Effector CD4-positive, alpha-beta T cell (primary cell): ENCODE measurements around the gene SEMA4D.

Experiments
- DNase-seq: peaks from one replicate; pipeline ENCODE4 v3.0.0-alpha.2; 2020

The SEMA4D gene

GRCh38 chr9:89464300-89464901 is 33.5 kb downstream of the SEMA4D start:
- no peak for DNase-seq

- DNase-seq, result no peak
These were observed 34.9 kb downstream of the SEMA4D start for GRCh38 chr9:89462817-89463683.

GRCh38 chr9:89462199-89462598 is 35.7 kb downstream of the SEMA4D start:
- DNase-seq, result no peak

- DNase-seq, result peak; percentile 34
These were observed 36.6 kb downstream of the SEMA4D start for GRCh38 chr9:89461265-89461664.

- DNase-seq, result no peak
These were observed 37.4 kb downstream of the SEMA4D start for GRCh38 chr9:89460551-89460950.

- no peak for DNase-seq
These were observed 39.0 kb downstream of the SEMA4D start for GRCh38 chr9:89458768-89459496.

GRCh38 chr9:89457376-89457855 is 40.5 kb downstream of the SEMA4D start:
- DNase-seq, result no peak

GRCh38 chr9:89455356-89455824 is 42.5 kb downstream of the SEMA4D start:
- DNase-seq, result no peak

- no peak for DNase-seq
These were observed 43.2 kb downstream of the SEMA4D start for GRCh38 chr9:89454498-89455355.

- DNase-seq, result no peak
These were observed 44.5 kb downstream of the SEMA4D start for GRCh38 chr9:89453452-89453851.

GRCh38 chr9:89452561-89452960 is 45.4 kb downstream of the SEMA4D start:
- DNase-seq, result no peak

- DNase-seq, result no peak
These were observed 47.7 kb downstream of the SEMA4D start for GRCh38 chr9:89450213-89450612.

- no peak for DNase-seq
These were observed 48.6 kb downstream of the SEMA4D start for GRCh38 chr9:89449261-89449671.

GRCh38 chr9:89448821-89449220 is 49.1 kb downstream of the SEMA4D start:
- no peak for DNase-seq

GRCh38 chr9:89448381-89448780 is 49.5 kb downstream of the SEMA4D start:
- no peak for DNase-seq

GRCh38 chr9:89447416-89447815 is 50.5 kb downstream of the SEMA4D start:
- no peak for DNase-seq

- no peak for DNase-seq
These were observed 51.0 kb downstream of the SEMA4D start for GRCh38 chr9:89446961-89447310.

- DNase-seq, result no peak
These were observed 51.5 kb downstream of the SEMA4D start for GRCh38 chr9:89446261-89446960.

GRCh38 chr9:89445801-89446251 is 52.1 kb downstream of the SEMA4D start:
- DNase-seq, result no peak

GRCh38 chr9:89444925-89445765 is 52.8 kb downstream of the SEMA4D start:
- DNase-seq, result no peak

- peak; percentile 57 for DNase-seq
These were observed 53.6 kb downstream of the SEMA4D start for GRCh38 chr9:89444274-89444673.
